ENCODE measurements around the gene APBA2. TPM values are rescaled to one million over a fixed set of nuclear protein-coding genes. Genes with fewer than 3 reads are reported as not detected.
"Not testable (repeated sequence)": the region's sequence is repeated elsewhere in the genome, so short reads cannot be mapped to it uniquely, and the experiment has no call there.

The APBA2 gene
- total RNA-seq, 1 donor from 2014 or later, result 2.0 TPM

GRCh38 chr15:29034151-29034550 is 148.4 kb downstream of the APBA2 start:
- ATAC-seq, result no peak
- no peak for DNase-seq (ENCODE audit: missing footprints)
- intact Hi-C loops (cut with DNase I), result no loop called here

- ATAC-seq, result no peak
- intact Hi-C loops (cut with DNase I), result no loop called here
- DNase-seq (ENCODE audit: missing footprints), result peak; percentile 8
Measured at GRCh38 chr15:29034593-29035335, 149.0 kb downstream of the APBA2 start.

GRCh38 chr15:29035336-29036285 is 149.8 kb downstream of the APBA2 start:
- DNase-seq (ENCODE audit: missing footprints), result peak; percentile 22
- no peak for ATAC-seq
- intact Hi-C loops (cut with DNase I), result no loop called here

GRCh38 chr15:29037997-29038705 is 152.4 kb downstream of the APBA2 start:
- DNase-seq (ENCODE audit: missing footprints) (no peak), ATAC-seq (no peak)
- intact Hi-C loops (cut with DNase I), result no loop called here

GRCh38 chr15:29039466-29040369 is 153.9 kb downstream of the APBA2 start:
- DNase-seq (ENCODE audit: missing footprints) (no peak), ATAC-seq (no peak)
- intact Hi-C loops (cut with DNase I), result no loop called here

GRCh38 chr15:29040370-29040751 is 154.6 kb downstream of the APBA2 start:
- no peak for DNase-seq (ENCODE audit: missing footprints)
- intact Hi-C loops (cut with DNase I), result no loop called here

GRCh38 chr15:29043736-29044502 is 158.1 kb downstream of the APBA2 start:
- ATAC-seq (no peak), DNase-seq (ENCODE audit: missing footprints) (no peak)
- intact Hi-C loops (cut with DNase I), result no loop called here

More at GRCh38 chr15:29040370-29040751, 154.6 kb downstream of the APBA2 start:
- no peak for ATAC-seq

GRCh38 chr15:29044503-29044901 is 158.7 kb downstream of the APBA2 start:
- DNase-seq (ENCODE audit: missing footprints) (no peak), ATAC-seq (no peak)
- intact Hi-C loops (cut with DNase I), result no loop called here

- intact Hi-C loops (cut with DNase I); DNase-seq (ENCODE audit: missing footprints); ATAC-seq: not testable (repeated sequence)
Measured at GRCh38 chr15:29045161-29045560, 159.4 kb downstream of the APBA2 start.

- DNase-seq (ENCODE audit: missing footprints) (no peak), ATAC-seq (no peak)
- intact Hi-C loops (cut with DNase I), result no loop called here
Measured at GRCh38 chr15:29045717-29046116, 159.9 kb downstream of the APBA2 start.

- intact Hi-C loops (cut with DNase I), result no loop called here
- DNase-seq (ENCODE audit: missing footprints), result no peak
- no peak for ATAC-seq
Measured at GRCh38 chr15:29046281-29046810, 160.6 kb downstream of the APBA2 start.

GRCh38 chr15:29046977-29047376 is 161.2 kb downstream of the APBA2 start:
- DNase-seq (ENCODE audit: missing footprints) (no peak), ATAC-seq (no peak)

GRCh38 chr15:29048011-29048410 is 162.2 kb downstream of the APBA2 start:
- no peak for ATAC-seq
- intact Hi-C loops (cut with DNase I), result no loop called here
- no peak for DNase-seq (ENCODE audit: missing footprints)

More at GRCh38 chr15:29046977-29047376, 161.2 kb downstream of the APBA2 start:
- intact Hi-C loops (cut with DNase I), result no loop called here

GRCh38 chr15:29050870-29051269 is 165.1 kb downstream of the APBA2 start:
- intact Hi-C loops (cut with DNase I), result no loop called here
- ATAC-seq (no peak), DNase-seq (ENCODE audit: missing footprints) (no peak)

GRCh38 chr15:29051422-29051821 is 165.6 kb downstream of the APBA2 start:
- DNase-seq (ENCODE audit: missing footprints) (no peak), ATAC-seq (no peak)
- intact Hi-C loops (cut with DNase I), result no loop called here

GRCh38 chr15:29053006-29053405 is 167.2 kb downstream of the APBA2 start:
- intact Hi-C loops (cut with DNase I), result no loop called here
- DNase-seq (ENCODE audit: missing footprints) (peak; percentile 52), ATAC-seq (no peak)

GRCh38 chr15:29053661-29054131 is 167.9 kb downstream of the APBA2 start:
- peak; percentile 34 for DNase-seq (ENCODE audit: missing footprints)
- intact Hi-C loops (cut with DNase I), result no loop called here
- no peak for ATAC-seq

Measured in Right ventricle myocardium inferior (tissue), 1 donor.